B cell (primary cell): Measurements from ENCODE around the gene RSBN1.

ENCODE experiments used
- CTCF ChIP-seq: fragments of 200-600 bp; IDR thresholded peaks from one replicate; pipeline ENCODE4 v1.8.0; 2022; ENCODE audit warnings: antibody characterized with exemption, mild to moderate bottlenecking
- EZH2 ChIP-seq: IDR thresholded peaks from 2 replicates; pipeline ENCODE4 v1.6.1; 2012; ENCODE audit warnings: borderline replicate concordance, low read depth, mild to moderate bottlenecking, moderate library complexity, low read length; ENCODE audit not compliant: insufficient read depth, poor library complexity, severe bottlenecking

GRCh38 chr1:113770031-113770430 lies 42.2 kb downstream of the RSBN1 start:
- no peak for TF ChIP-seq CTCF
- TF ChIP-seq EZH2 = no peak
